Germinal center (tissue), 1 donor: ENCODE data around the gene OSCP1.
A peak's percentile ranks its signal among the peaks of the same experiment; 100 is the strongest.
"Not testable (repeated sequence)": the region's sequence is repeated elsewhere in the genome, so short reads cannot be mapped to it uniquely, and the experiment has no call there.

Experiments
- DNase-seq: peaks from one replicate; pipeline ENCODE4 v3.0.0; 2012; ENCODE audit warnings: mixed read lengths, low spot score

The OSCP1 gene

GRCh38 chr1:36450270-36450918 lies at the start of gene OSCP1:
OSCP1 (minus strand) TSS chr1:36450451; CDS start chr1:36450369, 82 bp downstream.
- DNase-seq: peak; percentile 100

GRCh38 chr1:36497207-36497606 lies 47.0 kb upstream of the OSCP1 start:
- DNase-seq: no peak

GRCh38 chr1:36494971-36495370 lies 44.7 kb upstream of the OSCP1 start:
- DNase-seq: no peak

GRCh38 chr1:36493524-36493923 lies 43.3 kb upstream of the OSCP1 start:
- no peak for DNase-seq

- DNase-seq: no peak
These were observed 42.2 kb upstream of the OSCP1 start for GRCh38 chr1:36492491-36492890.

- not testable (repeated sequence) for DNase-seq
These were observed 39.2 kb upstream of the OSCP1 start for GRCh38 chr1:36489258-36490051.

GRCh38 chr1:36487906-36488305 lies 37.7 kb upstream of the OSCP1 start:
- DNase-seq: no peak

- DNase-seq: not testable (repeated sequence)
These were observed 37.1 kb upstream of the OSCP1 start for GRCh38 chr1:36487336-36487725.

- DNase-seq: peak; percentile 68
These were observed 36.4 kb upstream of the OSCP1 start for GRCh38 chr1:36486439-36487335.

- DNase-seq: no peak
These were observed 35.8 kb upstream of the OSCP1 start for GRCh38 chr1:36486093-36486438.

- no peak for DNase-seq
These were observed 33.8 kb upstream of the OSCP1 start for GRCh38 chr1:36484099-36484498.

- DNase-seq: no peak
These were observed 32.6 kb upstream of the OSCP1 start, which contains the start of gene CSF3R for GRCh38 chr1:36482724-36483388. CSF3R (minus strand) TSS chr1:36482913; CDS start chr1:36479496, 3,417 bp downstream.

GRCh38 chr1:36481771-36482723 lies 31.8 kb upstream of the OSCP1 start:
- DNase-seq: no peak

GRCh38 chr1:36481091-36481490 lies 30.8 kb upstream of the OSCP1 start:
- no peak for DNase-seq

- no peak for DNase-seq
These were observed 29.9 kb upstream of the OSCP1 start for GRCh38 chr1:36480161-36480560.

GRCh38 chr1:36479505-36480051 lies 29.3 kb upstream of the OSCP1 start:
- no peak for DNase-seq

- DNase-seq: not testable (repeated sequence)
These were observed 27.4 kb upstream of the OSCP1 start for GRCh38 chr1:36477615-36478014.

- DNase-seq: no peak
These were observed 26.7 kb upstream of the OSCP1 start for GRCh38 chr1:36476945-36477344.

- DNase-seq: no peak
These were observed 25.8 kb upstream of the OSCP1 start for GRCh38 chr1:36475910-36476604.

GRCh38 chr1:36475341-36475740 lies 25.1 kb upstream of the OSCP1 start:
- no peak for DNase-seq
